Smooth muscle cell (in vitro differentiated cells): Measurements from ENCODE around the gene ARPC4. TPM values are rescaled to one million over a fixed set of nuclear protein-coding genes. Genes with fewer than 3 reads are reported as not detected.

Experiments used
- DNase-seq: peaks from one replicate; lab custom pipeline; 2025; ENCODE audit not compliant: unreplicated experiment; lab: John Stamatoyannopoulos, UW
- H2AFZ ChIP-seq: fragments of 200-600 bp; sonication (generic); 2 replicates; pipeline ENCODE4 v1.6.0; 2016; ENCODE audit warnings: antibody characterized with exemption, low read depth, mild to moderate bottlenecking
- H3F3A ChIP-seq: fragments of 200-600 bp; sonication (generic); 2 replicates; pipeline ENCODE4 v1.6.0; 2017; ENCODE audit warnings: antibody characterized with exemption, low read depth
- H3K27ac ChIP-seq: fragments of 200-600 bp; sonication (generic); 2 replicates; pipeline ENCODE4 v1.5.1; 2016; ENCODE audit warnings: low read depth, mild to moderate bottlenecking
- H3K27me3 ChIP-seq: fragments of 200-600 bp; sonication (generic); 2 replicates; pipeline ENCODE4 v1.6.1; 2016; ENCODE audit warnings: low read depth, mild to moderate bottlenecking
- H3K36me3 ChIP-seq: fragments of 200-600 bp; sonication (generic); 2 replicates; pipeline ENCODE4 v1.5.1; 2016; ENCODE audit warnings: low read depth
- H3K4me1 ChIP-seq: fragments of 200-600 bp; sonication (generic); 2 replicates; pipeline ENCODE4 v1.5.1; 2016; ENCODE audit warnings: low read depth
- H3K4me2 ChIP-seq: fragments of 200-600 bp; sonication (generic); 2 replicates; pipeline ENCODE4 v1.6.0; 2016; ENCODE audit warnings: mild to moderate bottlenecking
- H3K4me3 ChIP-seq: fragments of 200-600 bp; sonication (generic); 2 replicates; pipeline ENCODE4 v1.5.1; 2016; ENCODE audit warnings: mild to moderate bottlenecking
- H3K79me2 ChIP-seq: fragments of 200-600 bp; sonication (generic); 2 replicates; pipeline ENCODE4 v1.6.0; 2016; ENCODE audit warnings: low read depth, mild to moderate bottlenecking
- H3K9ac ChIP-seq: fragments of 200-600 bp; sonication (generic); 2 replicates; pipeline ENCODE4 v1.6.0; 2016; ENCODE audit warnings: low read depth
- H3K9me3 ChIP-seq: fragments of 200-600 bp; sonication (generic); replicated peaks from 2 replicates; pipeline ENCODE4 v1.5.1; 2016; ENCODE audit warnings: low read depth
- H4K20me1 ChIP-seq: fragments of 200-600 bp; sonication (generic); 2 replicates; pipeline ENCODE4 v1.6.0; 2016; ENCODE audit warnings: low read depth
- WGBS: methylation state at CpG from one replicate; pipeline ENCODE4 v1.1.7; 2016; ENCODE audit warnings: low lambda C conversion rate; 5-methylcytosine and 5-hydroxymethylcytosine counted together
- polyA plus RNA-seq: library from polyadenylated mRNA; unstranded; fragments of >200 nt; fragmentation: Nextera tagmentation; extraction: Ambion mirVana; gene quantifications from 2 replicates; pipeline ENCODE4 v1.2.1, GENCODE V29; 2016
- total RNA-seq: library from RNA; depleted of rRNA; stranded (reverse); fragments of >200 nt; gene quantifications from 2 replicates; pipeline ENCODE4 v1.2.3, GENCODE V29; 2014
- TF ChIP-seq, protein P1 (sequence below): fragments of 200-600 bp; sonication (generic); IDR thresholded peaks from 2 replicates; pipeline ENCODE4 v1.5.1; 2017; ENCODE audit warnings: borderline replicate concordance, mild to moderate bottlenecking, antibody characterized with exemption; ENCODE audit not compliant: insufficient read depth, poor library complexity, severe bottlenecking

Gene ARPC4
- total and polyA plus RNA-seq, 2 experiments from 2014 or later = 93.9 to 130 TPM

- no peaks in the 10 kb centered on the region for H3K27me3 ChIP-seq
- H3K4me1 ChIP-seq = no peaks in the 10 kb centered on the region
- H4K20me1 ChIP-seq = peaks cover 7% of the 10 kb centered on the region
- H2AFZ ChIP-seq = no peak overlapping the region
- DNase-seq = no peak
- H3K4me2 ChIP-seq = no peak overlapping the region
- TF ChIP-seq, protein P1, sequence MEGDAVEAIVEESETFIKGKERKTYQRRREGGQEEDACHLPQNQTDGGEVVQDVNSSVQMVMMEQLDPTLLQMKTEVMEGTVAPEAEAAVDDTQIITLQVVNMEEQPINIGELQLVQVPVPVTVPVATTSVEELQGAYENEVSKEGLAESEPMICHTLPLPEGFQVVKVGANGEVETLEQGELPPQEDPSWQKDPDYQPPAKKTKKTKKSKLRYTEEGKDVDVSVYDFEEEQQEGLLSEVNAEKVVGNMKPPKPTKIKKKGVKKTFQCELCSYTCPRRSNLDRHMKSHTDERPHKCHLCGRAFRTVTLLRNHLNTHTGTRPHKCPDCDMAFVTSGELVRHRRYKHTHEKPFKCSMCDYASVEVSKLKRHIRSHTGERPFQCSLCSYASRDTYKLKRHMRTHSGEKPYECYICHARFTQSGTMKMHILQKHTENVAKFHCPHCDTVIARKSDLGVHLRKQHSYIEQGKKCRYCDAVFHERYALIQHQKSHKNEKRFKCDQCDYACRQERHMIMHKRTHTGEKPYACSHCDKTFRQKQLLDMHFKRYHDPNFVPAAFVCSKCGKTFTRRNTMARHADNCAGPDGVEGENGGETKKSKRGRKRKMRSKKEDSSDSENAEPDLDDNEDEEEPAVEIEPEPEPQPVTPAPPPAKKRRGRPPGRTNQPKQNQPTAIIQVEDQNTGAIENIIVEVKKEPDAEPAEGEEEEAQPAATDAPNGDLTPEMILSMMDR = no peak
- H3K36me3 ChIP-seq = peaks cover 2% of the 10 kb centered on the region
- no peak overlapping the region for H3K4me3 ChIP-seq
- WGBS = 82% methylated on average over 3 of the region's 3 CpGs
- no peak overlapping the region for H3K27ac ChIP-seq
- H3K9me3 ChIP-seq = no peaks in the 10 kb centered on the region
- H3K9ac ChIP-seq = no peak overlapping the region
- no peaks in the 10 kb centered on the region for H3F3A ChIP-seq
- no peaks in the 10 kb centered on the region for H3K79me2 ChIP-seq
These were observed 10.8 kb upstream of the ARPC4 start for GRCh38 chr3:9781978-9782603.

DNA sequence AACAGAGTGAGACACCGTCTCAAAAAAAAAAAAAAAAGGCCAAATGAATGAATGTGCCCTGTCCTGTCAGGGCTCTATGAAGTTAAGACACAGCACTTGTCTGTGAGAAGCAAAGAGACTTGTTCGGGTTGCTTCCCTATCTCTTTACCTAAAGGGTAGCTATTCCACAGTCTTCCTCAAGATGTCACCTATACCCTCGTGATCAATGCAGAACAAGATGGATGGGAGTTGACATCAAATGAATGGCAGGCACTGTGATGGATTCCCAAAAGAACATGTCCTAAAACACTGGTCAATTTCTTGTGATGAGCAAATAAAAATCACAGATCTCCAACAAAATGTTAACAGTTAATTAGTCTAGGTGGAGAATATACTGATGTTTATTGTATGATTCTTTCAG, 10.1 kb upstream of the ARPC4 start:
- TF ChIP-seq, protein P1 = no peak
- Histone ChIP-seq H3K9me3 (no peaks in the 10 kb centered on the region), H3K27ac (no peak overlapping the region), H3K9ac (no peak overlapping the region), H2AFZ (no peak overlapping the region), H3K4me3 (no peak overlapping the region), H3K79me2 (no peaks in the 10 kb centered on the region), H3K27me3 (no peaks in the 10 kb centered on the region), H3K4me1 (no peaks in the 10 kb centered on the region), H3K36me3 (peaks cover 2% of the 10 kb centered on the region), H3F3A (no peaks in the 10 kb centered on the region), H3K4me2 (no peak overlapping the region), H4K20me1 (peaks cover 7% of the 10 kb centered on the region)
- WGBS = 61% methylated on average over 3 of the region's 3 CpGs
- no peak for DNase-seq

- no peaks in the 10 kb centered on the region for H3F3A ChIP-seq
- no peak overlapping the region for H3K4me3 ChIP-seq
- DNase-seq = no peak
- H3K79me2 ChIP-seq = no peaks in the 10 kb centered on the region
- peaks cover 2% of the 10 kb centered on the region for H3K36me3 ChIP-seq
- H3K27me3 ChIP-seq = no peaks in the 10 kb centered on the region
- no peaks in the 10 kb centered on the region for H3K9me3 ChIP-seq
- no peak overlapping the region for H3K4me2 ChIP-seq
- H4K20me1 ChIP-seq = peaks cover 7% of the 10 kb centered on the region
- no peak overlapping the region for H3K9ac ChIP-seq
- no peak overlapping the region for H3K27ac ChIP-seq
- WGBS = 97% methylated on average over 14 of the region's 14 CpGs
- TF ChIP-seq, protein P1 = no peak
- H2AFZ ChIP-seq = no peak overlapping the region
- H3K4me1 ChIP-seq = no peaks in the 10 kb centered on the region
These were observed 8.9 kb upstream of the ARPC4 start for GRCh38 chr3:9783954-9784353.

- H3K4me1 ChIP-seq = no peaks in the 10 kb centered on the region
- H3K4me3 ChIP-seq = no peak overlapping the region
- H4K20me1 ChIP-seq = peaks cover 7% of the 10 kb centered on the region
- no peak overlapping the region for H3K9ac ChIP-seq
- no peaks in the 10 kb centered on the region for H3K27me3 ChIP-seq
- WGBS = 91% methylated on average over 4 of the region's 4 CpGs
- no peaks in the 10 kb centered on the region for H3K9me3 ChIP-seq
- H3K27ac ChIP-seq = no peak overlapping the region
- H3F3A ChIP-seq = no peaks in the 10 kb centered on the region
- DNase-seq = no peak
- no peaks in the 10 kb centered on the region for H3K79me2 ChIP-seq
- H3K36me3 ChIP-seq = peaks cover 2% of the 10 kb centered on the region
- no peak overlapping the region for H3K4me2 ChIP-seq
- H2AFZ ChIP-seq = no peak overlapping the region
- TF ChIP-seq, protein P1 = no peak
These were observed 7.9 kb upstream of the ARPC4 start for GRCh38 chr3:9784965-9785364.
